OCI-M2 (cell line): ENCODE measurements around the gene GFPT2.

ENCODE experiments used
- DNase-seq: peaks from one replicate; lab custom pipeline; 2025; ENCODE audit not compliant: unreplicated experiment; lab: John Stamatoyannopoulos, UW

GFPT2 gene

DNA sequence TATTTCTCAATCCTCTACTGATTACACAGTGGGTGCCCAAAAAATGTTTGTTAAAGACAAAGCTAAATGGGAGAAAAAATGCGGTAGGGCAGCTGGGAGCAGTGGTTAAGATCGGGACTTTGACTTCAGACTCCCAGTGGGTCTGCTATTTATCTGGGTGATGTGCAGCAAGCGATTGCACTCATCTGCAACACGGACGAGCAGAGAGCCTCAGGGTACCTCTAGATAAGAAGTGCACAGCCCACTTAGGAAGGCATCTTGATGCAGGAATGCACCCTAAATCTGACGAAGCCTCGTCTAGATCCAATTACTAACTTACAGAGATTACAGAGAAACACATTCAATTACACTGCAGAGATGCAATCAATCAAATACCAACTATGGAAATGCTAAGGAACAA lies 65.3 kb downstream of the GFPT2 start:
- no peak for DNase-seq

DNA sequence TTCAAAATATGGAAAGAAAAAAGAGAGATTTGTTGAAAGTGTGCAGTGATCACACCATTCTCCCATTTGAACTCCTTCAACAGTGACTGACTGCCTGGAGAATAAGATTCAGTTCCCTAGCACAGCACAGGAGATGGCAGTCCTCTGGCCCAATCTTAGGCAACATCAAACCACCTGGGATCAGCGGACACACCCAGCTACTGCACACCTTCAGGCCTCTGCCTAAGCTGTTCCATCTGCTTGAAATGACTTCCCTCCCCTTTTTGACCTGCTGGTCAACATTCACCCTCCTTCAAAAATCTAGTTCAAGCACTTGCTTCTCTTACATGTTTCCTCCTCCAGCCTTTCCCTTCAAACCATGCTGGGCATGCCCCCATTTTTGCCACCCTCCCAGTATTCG lies 65.7 kb downstream of the GFPT2 start:
- DNase-seq: no peak

DNA sequence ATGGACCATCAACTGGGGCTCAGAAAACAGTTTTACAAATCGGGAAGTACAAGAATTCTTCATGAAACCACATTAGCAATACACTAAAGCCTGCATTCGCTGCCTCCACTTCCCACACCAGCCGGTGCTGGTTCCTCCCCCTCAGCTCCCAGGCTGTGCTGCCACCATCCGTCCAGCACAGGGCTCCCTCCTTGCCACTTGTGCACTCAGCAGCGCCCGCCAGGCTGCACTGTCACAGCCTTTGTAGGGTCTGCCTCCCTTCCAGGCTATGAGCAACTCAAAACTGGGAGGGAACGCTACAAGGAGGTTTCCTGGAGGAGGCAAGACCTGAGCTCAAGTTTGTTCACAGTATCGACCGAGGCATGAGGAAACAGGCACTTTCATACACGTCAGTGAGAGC lies 69.0 kb downstream of the GFPT2 start:
- no peak for DNase-seq

DNA sequence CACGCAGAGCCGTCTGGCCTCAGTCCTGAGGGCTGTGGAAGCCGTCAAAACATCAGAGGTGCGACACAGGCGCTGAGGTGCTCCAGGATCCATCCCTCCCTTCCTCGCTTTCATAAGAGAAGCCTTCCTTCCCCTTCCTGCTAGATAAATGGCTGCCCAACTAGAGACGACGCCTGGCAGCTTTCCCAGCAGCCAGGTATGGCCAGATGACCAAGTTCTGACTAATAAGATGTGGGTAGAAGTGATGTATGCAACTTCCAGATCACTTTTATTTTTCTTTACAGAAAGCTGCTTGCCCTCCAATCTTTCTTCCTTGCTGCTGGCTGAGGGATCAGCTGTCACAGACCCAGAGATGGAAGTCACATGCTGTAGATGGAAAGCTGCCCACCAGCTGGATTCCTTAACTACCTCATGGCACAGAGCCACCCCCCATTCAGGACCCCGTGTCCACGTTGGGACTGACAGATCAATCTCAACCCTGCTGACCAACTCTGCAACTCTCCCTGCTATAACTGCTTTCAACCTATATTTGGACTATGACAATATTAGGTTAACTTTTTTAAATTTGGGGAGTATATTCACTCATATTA lies 70.0 kb downstream of the GFPT2 start:
- no peak for DNase-seq

DNA sequence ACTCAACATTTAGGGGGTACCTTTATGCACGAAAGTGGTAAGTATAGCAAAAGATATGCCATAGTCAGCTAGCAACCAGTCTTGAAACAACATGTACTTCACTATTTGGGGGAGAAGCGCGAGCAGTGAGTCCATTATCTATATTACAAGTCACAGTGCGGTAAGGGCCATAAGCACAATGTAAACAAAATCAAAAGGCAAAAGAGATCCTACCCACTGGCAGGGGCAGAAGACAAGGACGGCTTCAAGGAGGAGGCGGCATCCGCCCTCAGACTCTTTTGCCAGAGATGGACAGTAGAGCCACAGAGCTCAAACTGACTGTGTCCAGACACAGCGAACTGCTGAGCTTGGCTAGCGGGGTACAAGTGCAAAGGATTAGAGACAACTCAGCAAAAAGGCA lies 70.9 kb downstream of the GFPT2 start:
- DNase-seq: no peak

DNA sequence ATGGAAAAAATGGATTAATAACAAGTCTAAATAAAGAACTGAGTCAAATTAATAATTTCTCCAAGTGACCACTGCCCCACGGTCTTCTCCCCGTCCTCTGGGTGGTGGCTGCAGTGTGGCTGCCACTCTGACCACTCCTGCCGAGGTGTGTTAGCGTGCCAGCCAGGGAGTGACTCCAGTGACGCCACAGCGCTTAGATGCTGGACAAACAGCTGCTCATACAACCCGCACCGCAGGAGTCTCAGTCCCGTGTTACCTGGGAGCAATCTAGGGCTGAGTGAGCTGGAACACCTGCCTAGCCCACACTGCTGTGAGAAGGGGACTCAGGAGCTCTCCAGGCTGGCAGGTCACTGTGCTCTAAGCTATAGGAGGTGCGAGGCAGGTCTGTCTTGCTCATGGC lies 71.4 kb downstream of the GFPT2 start:
- DNase-seq: no peak

DNA sequence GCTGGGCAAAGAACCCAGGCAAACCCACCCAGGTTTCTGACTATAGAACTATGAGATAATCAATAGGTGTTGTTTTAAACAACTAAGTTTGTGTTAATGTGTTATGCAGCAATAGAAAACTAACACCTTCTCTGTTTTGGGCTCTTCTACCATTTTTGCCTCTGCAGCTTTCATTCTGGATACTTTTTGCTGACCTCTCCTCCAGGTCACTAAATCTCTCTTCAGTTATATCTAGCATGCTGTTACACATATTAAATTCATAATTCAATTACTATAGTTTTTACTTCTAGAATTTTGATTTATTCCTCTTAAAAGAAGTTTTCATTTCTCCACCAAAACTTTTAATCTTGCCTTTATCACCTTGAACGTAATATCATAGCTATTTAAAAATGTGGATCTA lies 78.4 kb downstream of the GFPT2 start:
- DNase-seq: no peak

DNA sequence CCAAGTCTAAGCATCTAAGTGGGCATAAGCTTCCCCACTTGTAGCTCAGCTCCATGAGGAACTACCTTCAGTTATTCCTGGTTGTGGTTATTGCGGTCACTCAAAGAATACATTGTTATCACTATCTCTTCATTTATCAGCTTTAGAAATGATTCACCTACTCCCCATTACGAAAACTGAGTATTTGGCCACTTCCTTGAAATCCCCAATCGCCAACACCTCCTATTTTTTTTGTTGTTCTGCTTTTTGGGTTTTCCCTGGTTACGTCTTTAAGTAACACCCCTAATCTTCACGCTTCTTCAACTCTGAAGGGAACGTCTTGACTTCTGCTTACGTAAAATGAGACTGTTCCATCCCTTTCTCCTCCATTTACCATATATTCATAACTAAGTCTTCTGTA lies 81.9 kb downstream of the GFPT2 start:
- DNase-seq: no peak

DNA sequence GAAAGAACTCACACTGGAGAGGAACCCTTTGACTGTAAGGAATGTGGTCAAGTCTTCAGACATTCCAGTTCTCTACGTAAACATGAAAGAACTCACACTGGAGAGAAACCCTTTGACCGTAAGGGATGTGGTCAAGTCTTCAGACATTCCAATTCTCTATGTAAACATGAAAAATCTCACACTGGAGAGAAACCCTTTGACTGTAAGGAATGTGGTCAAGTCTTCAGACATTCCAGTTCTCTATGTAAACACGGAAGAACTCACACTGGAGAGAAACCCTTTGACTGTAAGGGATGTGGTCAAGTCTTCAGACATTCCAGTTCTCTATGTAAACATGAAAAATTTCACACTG lies 93.9 kb downstream of the GFPT2 start:
- no peak for DNase-seq

DNA sequence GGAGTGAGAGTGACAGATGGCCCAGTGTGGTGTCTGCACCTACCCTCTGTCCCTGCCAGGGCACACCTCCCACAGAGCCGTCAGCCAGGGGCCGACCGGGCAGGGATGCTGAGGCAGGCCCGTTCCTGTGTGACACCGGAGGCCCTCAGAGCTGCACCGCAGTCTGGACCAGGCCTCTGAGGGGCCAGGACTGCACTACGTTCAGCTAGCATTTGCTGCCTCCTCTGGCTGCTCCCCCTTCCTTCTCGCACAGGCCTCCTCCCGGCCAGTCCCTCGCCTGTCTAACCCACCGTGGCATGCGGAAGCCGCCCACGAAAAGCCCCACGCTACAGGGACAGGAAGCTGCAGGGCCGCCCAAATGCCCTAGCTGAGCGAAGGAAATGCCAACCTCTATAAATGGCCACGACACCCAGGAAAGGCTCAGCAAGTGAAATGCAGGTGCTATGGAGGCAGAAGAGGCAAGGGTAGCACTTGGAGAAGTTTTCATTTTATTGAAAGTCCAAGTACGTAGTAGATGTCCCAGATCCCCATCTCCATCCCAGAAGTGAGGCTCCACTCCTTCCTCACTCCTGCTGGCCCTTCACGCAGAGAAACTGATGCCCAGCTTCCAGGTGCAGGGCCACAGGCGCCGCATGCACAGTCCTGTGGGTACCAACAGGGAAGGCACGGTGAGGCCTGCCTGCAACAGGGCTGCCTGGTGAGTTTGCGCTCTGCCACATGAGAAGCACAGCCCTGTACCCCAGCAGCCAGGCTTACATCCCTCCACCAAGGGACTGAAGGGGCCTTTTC lies 99.9 kb downstream of the GFPT2 start:
- DNase-seq: no peak

DNA sequence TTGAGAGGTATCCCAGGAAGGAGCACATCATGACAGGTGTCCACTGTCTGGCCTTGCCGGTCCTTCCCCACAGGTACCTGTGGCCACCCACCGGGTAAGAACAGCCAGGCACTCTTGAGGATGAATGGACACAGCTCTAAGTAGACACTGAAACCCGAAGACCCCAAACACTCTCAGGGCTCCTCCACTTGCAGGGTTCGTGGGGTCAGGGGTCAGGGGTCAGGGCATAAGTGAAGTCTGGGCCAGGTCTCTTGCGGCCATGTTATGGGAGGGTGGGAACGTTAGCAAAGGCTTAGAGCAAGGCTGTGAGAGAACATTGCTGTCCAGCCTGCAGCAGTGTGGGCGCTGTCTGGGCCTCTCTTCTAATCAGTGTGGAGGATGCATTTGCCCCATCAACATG lies 101.2 kb downstream of the GFPT2 start:
- no peak for DNase-seq

DNA sequence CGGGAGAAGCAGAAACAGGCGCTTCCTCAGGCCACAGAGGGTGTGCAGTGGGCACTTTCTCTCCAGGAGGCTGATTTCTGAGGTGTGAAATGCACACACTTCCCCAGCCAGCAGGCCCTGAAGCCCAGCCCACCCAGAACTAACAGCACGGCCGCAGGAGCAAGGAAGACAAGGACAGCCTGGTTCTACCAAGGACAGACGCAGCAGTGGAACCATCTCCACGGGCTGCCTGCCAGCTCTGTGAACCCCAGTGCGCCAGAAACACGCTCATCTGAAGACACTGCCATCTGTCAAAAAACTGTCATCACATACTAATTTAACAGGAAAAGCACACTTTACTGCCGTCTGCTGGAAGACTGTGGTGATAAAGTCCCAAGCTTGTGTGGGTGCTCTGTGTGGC lies 102.0 kb downstream of the GFPT2 start:
- DNase-seq: no peak
